NCI-H1436 (cell line): ENCODE measurements around the gene CFAP20.

Source experiments
- DNase-seq: peaks from one replicate; lab custom pipeline; 2025; lab: John Stamatoyannopoulos, UW

The CFAP20 gene

DNA sequence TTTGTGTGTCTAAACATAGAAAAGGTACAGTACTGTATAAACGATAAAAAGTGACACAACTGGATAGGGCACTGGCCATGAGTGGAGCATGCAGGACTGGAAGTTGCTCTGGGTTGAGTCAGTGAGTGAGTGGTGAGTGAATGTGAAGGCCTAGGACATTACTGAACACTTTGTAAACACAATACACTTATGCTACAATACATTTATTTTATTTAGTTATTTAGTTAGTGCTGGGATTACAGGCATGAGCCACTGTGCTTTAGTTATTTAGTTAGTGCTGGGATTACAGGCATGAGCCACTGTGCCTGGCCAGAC, 4.6 kb downstream of the CFAP20 start:
- DNase-seq, result no peak

DNA sequence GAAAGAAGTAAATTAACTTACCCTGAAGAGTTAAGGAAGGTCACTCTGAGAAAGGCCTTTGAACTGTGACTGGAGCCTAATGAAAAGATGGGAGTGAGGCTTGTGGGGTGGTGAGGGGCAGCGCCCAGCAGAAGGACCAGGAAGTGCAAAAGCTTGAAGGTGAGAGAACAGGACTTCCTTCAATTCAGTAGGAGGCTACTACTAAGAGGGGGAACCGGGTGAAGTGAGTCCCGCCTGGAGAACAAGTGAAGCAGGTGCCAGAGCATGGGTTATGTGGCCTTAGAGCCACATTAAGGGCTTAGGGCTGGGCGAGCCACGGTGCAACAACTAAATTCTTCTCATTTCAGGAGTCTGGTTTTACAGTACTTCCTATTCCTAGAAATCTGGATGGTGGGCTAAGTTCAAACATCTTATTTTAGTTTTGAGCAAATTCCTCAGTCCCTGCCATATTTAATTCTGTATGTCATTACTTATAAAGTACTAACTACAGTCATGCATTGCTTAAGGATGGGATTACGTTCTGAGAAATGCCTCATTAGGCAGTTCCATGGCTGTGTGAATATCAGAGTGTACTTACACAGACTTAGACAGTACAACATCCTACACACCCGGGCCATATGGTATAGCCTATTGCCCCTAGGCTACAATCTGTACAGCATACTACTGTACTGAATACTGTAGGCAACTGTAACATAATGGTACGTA, 5.1 kb downstream of the CFAP20 start:
- no peak for DNase-seq

DNA sequence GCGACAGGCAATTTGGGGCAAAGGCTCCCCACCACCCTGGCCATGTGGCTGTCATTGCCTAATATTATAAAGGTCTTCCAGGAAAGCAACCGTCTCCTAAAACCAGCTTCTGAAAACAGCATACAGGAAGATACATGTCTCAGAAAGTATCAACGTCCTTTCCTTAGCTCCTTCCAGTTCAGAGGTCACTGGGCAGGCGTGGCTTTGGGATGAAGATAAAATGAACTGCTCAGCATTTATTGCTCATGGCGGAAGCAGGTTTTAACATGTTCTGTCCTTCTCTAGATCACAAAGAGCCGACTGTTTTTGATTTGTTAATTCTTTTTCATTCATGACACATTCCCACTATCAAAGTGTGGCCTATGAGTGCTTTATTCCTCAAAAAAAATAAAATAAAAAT, 8.0 kb downstream of the CFAP20 start:
- DNase-seq, result no peak

DNA sequence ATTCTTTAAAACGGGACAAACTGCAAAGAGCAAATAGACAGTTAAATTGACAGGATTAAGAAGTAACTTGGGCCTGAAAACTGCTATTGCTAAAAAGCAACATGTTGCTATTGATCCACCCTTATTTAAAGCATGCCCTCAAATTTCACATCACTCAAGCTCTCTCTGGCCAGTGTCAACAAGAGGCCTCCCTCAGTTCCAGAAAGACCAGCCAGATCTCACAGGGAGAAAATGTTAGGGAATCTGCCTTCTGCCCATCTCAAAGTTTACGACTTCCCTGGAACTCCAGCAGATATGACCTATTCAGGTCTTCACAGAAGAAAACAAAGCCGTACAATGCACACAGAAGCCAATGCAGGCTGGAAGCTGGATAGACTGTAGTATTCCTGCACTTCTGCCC, 8.9 kb downstream of the CFAP20 start:
- no peak for DNase-seq

DNA sequence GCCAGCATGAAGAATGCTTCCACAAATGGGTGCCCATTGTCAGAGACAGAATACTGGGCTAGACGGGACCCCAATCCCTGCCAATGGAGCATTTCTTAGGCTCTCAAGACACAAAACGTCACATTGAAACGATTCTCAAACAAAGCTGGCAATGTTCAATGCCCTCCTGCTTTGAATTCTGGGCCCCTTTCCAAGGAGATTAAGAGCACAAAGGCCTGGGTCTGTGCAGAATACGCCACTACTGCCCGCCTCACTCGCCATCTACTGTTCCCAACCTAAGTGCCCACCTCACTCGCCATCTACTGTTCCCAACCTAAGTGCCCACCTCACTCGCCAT, 9.7 kb downstream of the CFAP20 start:
- peak; percentile 21 for DNase-seq

DNA sequence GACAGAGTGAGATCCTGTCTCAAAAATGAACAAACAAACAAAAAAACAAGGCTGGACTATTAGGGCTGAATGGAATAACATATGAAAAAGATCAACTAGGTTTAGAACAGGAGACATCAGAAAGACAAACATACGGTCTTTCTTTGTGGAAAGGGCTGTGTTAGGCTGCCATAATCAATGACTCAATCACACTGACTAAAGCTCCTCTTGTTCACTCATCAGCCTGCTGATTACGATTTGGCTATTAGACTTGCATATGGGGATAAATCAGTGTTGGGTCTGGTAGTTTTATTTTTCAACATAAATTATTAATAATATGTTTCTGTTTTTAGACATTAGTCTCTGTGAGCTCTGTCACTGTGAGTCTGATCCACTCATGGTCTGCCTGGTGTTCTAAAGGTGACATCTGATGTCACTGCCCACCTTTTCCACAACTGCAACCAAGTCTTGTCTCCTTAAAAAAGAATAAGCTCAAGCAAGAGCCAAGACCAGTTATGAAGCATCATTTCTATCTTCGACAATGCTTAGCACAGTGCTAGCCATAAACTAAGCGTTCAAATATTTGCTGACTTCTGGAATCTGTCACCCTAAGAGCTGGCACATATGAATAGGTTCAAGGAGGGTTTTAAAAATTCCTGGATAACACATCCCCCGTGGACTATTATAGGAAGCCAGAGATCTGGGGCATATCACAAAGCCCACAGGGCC, 10.2 kb downstream of the CFAP20 start:
- no peak for DNase-seq

DNA sequence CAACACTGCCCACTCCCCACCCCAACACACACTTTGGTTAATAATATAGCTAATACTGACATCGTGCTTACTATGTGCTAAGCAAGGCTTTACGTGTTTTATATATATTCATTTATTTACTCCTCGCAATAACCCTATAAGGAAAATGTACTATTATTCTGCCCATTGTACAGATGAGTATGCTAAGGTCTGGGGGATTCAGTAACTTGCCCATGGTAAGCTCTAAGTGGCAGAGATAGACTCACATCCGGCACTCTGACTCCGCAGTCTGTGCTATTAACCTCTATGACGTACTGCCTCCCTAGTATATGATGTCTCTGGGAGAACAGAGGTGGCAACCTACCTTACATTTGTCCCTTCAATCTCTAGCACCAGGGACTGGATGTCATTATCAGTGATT, 12.7 kb downstream of the CFAP20 start:
- DNase-seq, result no peak

DNA sequence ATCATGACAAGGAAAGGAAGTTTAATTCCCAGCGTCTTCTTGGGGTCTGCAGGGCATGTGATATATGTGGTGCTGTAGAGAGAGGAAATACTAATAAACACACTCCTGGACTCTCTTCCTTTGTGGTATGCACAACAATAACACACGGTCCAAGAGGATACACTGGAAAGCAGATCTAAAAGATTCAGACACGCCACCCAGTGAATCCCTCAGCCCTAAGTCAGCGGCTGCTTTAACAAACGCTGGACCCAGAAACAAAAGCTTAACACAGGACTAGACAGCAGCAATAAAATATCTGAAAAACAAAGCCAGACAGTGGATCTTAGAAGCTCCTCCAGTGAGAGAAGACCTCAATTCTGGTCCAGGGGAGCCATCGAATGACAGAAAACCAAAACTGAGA, 13.1 kb downstream of the CFAP20 start:
- no peak for DNase-seq

DNA sequence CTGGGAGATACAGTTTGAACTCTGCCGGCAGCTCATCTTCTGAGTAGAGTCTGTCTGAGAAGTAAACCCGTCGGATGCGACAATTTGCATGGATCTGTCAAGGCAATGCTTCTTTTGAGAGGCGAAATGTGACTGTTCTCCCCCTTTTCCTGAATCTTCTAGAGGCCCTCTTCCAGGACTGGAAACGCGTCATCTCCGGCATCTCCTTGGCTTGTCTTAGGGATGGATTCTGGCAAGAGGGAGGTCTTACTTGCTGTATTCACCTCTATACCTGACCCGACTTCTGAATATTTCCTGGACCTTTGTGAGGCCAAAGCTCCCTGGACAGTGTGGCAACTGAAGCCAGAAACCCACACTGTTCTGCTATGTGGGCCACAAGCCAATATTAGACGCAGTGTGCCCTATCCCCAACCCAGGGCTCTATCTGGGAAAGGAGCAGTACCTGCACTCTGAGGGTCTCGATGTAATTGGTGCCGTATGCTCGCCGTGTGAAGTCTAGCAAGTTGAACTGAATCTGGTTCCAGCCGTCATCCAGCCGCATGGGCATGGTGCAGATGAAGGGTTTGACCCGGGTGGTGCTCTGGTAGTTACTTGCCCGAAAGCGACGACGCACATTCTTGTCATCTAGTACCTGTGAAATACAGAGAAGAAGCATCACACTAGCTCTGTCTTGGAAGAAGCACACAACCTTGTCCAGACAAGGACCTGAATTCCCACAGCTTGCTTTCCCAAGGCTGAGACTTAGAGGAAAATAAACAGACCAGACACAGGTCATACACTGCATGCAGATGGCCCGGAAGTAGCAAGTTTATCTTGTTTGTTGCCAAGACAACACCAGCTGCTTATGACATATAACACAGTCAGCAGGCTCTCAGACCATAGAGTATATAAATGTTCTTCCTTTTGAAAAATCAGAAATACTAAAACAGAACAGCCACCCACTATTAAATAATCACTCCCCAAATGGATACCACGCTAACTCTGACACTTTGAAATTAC, 14.1 kb downstream of the CFAP20 start:
- no peak for DNase-seq

DNA sequence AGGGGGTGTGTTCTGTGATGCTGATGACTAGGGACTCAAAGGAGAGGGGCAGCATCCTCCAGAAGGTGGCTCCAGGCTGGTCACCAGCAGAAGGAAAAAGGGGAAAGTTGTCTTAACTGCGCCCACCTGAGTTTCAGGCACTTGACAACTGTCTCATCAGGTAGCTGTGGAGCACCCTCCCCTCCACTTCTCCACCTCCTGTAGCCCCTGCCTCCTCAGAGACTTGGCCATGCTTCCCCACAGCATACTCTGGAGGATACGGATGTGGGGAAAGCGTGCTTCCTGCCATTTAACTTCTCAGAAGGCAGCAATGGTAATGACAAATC, 17.9 kb downstream of the CFAP20 start:
- no peak for DNase-seq

DNA sequence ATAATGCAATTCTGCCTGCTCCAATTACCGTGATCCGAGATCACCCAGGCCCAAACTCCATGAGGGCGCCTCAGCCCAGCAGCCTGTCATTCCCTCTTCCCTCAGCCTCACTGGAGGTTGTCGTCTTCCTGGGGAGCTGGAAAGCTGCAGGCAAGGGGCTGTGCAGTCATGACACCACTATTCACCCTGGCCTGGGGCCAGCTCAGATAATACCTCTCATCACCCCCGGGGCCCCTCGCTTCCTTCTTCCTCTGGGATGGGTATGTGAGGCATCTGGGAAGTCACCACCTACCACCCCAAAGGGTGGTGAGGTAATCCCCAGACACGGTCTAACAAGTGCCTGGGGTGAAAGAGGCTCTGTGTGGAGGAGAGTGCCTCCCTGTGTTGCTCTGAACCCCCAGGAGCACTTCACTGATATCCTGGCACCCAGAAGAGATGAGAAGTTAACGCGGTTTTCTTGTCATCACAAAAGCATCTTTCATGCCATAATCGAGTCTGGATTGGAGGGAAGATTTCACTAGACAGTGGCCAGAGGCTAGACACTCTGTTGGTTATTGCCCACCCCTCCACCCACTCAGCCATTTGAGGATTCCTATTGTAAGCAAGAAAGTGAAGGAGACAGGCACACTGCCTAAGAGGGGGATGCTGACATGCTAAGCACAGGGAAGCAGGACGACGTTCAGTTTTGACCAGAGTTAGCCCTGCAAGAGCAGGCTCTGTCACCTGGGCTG, 18.4 kb downstream of the CFAP20 start:
- no peak for DNase-seq

DNA sequence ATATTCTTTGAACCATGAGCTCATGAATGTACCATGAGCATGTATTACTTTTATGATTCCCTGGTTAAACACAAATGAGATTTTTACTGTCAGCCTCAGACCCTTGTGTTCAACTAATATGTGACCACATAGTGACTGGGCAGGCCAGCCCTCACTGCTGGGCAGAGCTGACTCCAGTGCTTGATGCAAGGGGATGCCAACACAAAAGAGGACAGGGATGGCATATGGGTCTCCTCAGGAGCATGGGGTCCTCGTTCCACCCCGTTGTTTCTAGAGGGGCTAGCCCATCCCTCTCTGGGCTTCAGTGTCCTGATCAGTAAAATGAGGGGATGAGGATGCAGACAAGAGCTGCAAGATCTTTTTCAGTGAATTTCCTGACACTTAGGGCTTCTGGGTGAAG, 19.3 kb downstream of the CFAP20 start:
- DNase-seq, result no peak

DNA sequence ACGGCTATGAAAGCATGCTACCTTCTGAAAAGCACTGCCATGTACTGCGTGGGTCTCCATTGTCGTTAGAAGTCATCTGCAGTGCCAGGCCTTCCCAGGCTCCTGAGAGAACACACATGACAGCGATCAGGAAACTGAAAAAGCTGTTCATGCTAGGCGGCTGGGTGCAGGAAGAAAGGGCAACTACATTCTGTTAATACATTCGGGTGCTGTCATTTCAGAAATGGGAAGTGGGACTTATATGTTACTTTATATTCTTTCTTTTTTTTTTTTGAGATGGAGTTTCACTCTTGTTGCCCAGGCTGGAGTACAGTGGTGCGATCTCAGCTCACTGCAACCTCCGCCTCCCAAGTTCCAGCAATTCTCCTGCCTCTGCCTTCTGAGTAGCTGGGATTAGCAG, 19.9 kb downstream of the CFAP20 start:
- DNase-seq, result no peak

DNA sequence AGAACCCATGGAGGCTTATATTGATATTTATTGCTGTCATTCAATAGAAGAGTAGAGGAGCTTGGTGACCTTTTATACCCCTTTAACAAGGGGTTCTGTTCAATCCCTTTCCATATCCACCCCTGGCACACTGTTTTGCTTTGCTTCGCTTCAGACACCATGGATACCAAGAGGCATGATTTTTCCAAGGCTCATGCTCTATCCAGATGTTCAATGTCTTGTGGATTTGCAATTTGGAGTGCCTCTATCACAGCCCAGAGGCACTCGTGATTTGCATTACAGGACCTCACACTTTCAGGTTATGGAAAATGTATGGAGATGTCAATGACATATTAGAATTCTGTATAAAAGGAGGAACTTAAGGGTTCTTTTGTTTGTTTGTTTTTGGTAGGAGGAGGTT, 21.5 kb downstream of the CFAP20 start:
- DNase-seq, result no peak

DNA sequence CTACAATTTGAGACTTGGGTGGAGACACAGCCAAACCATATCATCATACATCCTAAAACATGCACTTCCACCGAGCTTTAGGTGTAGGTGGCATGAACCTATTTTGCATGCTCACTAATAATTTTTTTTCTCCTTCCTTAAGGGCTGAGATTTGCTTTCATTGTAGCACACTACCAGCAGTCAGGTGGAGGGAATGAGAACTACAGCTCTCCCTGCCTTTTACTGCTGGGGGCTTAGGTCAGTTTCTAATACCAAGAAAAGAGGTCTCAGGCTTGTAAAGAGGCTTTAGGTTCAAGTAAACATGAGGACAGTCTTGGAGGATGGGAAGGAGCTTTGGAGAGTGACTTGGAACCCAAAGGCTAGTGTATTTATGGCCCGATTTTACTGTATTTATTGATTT, 22.0 kb downstream of the CFAP20 start:
- no peak for DNase-seq

DNA sequence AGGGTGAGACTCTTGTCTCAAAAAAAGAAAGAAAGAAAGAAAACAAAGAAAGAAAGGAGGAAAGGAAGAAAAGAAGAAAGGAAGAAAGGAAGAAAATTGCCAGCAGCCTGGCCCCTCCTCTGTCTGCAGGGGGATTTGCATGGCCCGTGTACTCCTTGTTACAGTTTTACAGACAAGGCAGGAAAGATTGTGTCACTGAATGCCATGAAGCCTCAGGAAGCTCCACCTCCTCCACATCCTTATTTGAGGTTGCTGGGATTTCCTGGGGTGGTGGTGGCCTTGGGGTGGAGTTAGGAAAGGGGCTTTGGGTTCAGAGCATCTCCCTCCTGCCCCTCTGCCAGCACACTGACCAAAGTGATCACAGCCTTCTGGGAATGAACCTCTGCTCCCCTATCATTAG, 23.6 kb downstream of the CFAP20 start:
- DNase-seq, result no peak

DNA sequence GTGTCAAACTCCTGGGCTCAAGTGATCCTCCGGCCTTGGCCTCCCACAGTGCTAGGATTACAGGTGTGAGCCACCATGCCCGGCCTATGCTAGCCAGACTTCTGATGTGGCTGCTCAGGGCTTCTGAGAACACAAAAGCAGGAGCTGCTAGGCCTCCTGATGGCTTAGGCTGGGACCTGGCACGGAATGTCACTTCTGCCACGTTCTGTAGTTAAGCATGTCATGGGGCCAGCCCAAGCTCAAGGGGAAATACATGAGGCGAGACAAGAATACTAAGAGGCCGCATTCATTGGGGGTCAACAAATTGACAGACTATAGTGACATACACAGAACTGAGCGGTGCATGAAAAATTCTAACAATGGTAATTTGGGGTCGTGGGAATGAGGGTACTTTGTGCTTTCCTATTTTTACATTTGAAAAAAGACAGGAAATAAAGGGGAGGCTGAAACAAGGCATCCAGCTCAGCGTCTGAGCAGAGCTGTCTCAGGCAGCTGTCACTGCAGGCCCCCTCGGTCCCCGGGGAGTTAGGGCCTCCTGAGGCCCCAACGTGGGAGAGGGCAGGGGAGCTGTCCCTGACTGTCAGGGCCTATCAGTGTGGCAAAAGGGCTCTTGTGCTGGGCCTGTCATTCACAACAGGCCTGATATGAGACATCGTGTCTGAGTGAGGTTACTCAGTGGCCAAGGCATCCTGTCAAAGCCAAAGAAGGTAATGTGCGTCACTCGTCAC, 26.4 kb downstream of the CFAP20 start:
- peak; percentile 15 for DNase-seq

DNA sequence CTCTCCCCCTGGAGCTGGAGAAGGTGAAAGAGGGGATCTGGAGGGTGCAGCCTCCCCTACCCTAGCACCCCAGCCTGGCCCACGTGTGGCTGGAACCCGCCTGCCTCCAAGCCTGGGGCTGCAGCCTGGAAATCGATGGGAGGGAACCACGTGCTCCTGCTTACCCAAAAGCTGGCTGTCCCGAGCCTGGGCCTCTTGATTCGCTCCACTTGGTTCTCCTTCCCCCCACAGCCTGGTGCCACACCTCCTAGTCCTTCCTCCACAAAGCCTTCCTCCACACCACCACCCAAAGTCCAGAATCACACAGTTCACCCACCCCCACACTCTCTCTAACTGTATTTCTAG, 29.3 kb downstream of the CFAP20 start:
- DNase-seq, result no peak

DNA sequence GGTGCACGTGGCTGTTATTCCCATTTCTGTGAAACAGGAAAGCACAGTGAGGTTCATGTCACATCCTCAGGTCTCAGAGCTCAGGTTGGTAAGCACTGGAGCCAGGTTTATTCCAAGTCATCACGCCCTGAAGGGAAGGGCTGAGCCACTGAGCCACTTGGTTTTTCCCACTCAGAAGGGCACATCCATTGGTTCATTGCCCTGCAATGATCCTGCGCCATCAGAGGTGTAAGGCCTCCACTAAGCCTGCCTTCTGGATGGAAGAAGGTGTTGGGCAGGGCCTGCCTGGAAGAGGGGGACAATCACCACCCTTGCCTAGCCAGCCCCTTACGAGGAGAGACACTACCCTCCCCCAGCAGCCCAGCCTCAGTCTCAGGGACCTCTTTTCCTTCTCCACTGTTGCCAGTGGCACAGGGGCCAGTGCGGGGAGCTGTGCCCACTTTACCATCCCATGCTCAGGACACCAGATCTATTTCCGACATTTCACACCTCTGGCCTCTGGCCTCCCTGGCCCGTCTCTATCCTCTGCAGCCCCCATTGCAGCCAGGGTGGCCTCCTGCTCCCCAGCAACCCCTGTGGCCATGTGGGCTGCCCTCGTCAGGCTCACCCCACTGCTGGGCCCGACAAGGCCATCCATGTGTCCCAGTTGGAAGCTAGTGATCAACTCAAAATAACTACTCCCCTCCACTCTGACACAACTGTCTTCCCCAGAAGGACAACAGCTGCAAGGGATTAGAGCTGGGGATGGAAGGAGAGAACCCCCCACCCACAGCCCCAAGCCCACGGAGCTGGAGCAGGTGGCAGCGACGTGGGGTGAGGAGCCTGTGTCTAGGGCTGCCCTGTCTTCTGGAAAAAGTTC, 29.9 kb downstream of the CFAP20 start:
- DNase-seq, result no peak

DNA sequence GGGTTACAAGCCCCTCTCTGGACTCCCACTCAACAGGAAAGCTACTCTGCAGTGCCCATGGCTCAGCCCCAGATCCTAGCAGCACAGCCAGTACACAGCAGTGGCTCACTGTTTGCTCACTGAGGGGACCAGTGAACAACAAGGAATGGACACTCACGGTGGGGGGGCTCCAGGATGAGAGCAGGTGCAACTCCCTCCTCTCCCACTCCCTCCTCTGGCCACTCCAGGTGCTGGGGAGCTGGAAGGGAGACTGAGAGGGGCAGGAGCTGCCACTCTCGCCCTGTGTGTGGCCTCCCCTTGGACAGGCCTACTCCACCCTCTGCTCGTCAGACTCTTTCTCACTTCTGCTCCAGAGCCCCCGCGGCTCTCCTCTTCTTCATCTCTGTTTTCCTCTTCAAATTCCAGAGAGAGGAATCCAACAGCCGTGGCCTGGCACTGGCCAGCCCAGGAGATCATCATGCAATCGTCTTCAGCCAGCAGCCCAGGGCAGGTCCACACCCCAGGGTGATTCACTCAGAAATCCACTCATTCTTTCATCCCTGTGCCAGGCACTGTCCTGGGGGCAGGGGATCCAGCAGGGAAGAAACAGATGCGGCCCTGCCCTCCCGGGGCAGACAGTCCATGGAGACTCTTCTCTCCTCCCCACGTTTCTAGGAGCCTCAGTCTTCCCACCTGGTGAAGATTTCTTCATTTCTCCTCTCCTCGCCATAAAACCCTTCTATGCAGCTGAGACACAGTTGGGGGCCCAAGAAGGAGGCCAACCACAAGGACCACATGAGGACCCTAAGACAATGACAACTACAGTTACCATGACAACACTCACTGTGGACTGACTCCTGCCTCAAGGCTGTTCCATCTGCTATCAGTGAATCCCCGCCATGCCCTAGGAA, 30.7 kb downstream of the CFAP20 start:
- no peak for DNase-seq
